ENCODE measurements around the gene SNX25.
"Not testable (repeated sequence)": the region's sequence is repeated elsewhere in the genome, so short reads cannot be mapped to it uniquely, and the experiment has no call there.

Gene SNX25

GRCh38 chr4:185205697-185206342, 3.6 kb upstream of the SNX25 start:
- DNase-seq (ENCODE audit: low read depth), result peak; percentile 68
- H3K4me3 ChIP-seq (ENCODE audit: low read depth, low read length), result peak overlapping the region; percentile 88
- no peak for TF ChIP-seq CTCF (IDR thresholded peaks at IDR 0.05; ENCODE audit: insufficient read depth, low read depth, low read length, missing control alignments)

- H3K4me3 ChIP-seq (ENCODE audit: low read depth, low read length), result no peak overlapping the region
- no peak for DNase-seq (ENCODE audit: low read depth)
- TF ChIP-seq CTCF (IDR thresholded peaks at IDR 0.05; ENCODE audit: insufficient read depth, low read depth, low read length, missing control alignments), result no peak
Measured at GRCh38 chr4:185207466-185207865, 1.9 kb upstream of the SNX25 start.

- H3K4me3 ChIP-seq (ENCODE audit: low read depth, low read length), result peak overlapping the region; percentile 91
- not testable (repeated sequence) for DNase-seq (ENCODE audit: low read depth)
Measured at GRCh38 chr4:185209852-185210101, 379 bp downstream of the SNX25 start.

GRCh38 chr4:185210102-185210981, 944 bp downstream of the SNX25 start:
- peak; percentile 70 for DNase-seq (ENCODE audit: low read depth)
- peak overlapping the region; percentile 91 for H3K4me3 ChIP-seq (ENCODE audit: low read depth, low read length)
- TF ChIP-seq CTCF (IDR thresholded peaks at IDR 0.05; ENCODE audit: insufficient read depth, low read depth, low read length, missing control alignments), result no peak

GRCh38 chr4:185211035-185211434, 1.6 kb downstream of the SNX25 start:
- DNase-seq (ENCODE audit: low read depth), result peak; percentile 28
- TF ChIP-seq CTCF (IDR thresholded peaks at IDR 0.05; ENCODE audit: insufficient read depth, low read depth, low read length, missing control alignments), result no peak
- peak overlapping the region; percentile 91 for H3K4me3 ChIP-seq (ENCODE audit: low read depth, low read length)

- H3K4me3 ChIP-seq (ENCODE audit: low read depth, low read length), result peak overlapping the region; percentile 91
- no peak for DNase-seq (ENCODE audit: low read depth)
- TF ChIP-seq CTCF (IDR thresholded peaks at IDR 0.05; ENCODE audit: insufficient read depth, low read depth, low read length, missing control alignments), result no peak
Measured at GRCh38 chr4:185211641-185212040, 2.2 kb downstream of the SNX25 start.

GRCh38 chr4:185212581-185212980, 3.2 kb downstream of the SNX25 start:
- no peak for TF ChIP-seq CTCF (IDR thresholded peaks at IDR 0.05; ENCODE audit: insufficient read depth, low read depth, low read length, missing control alignments)
- no peak for DNase-seq (ENCODE audit: low read depth)
- peak overlapping the region; percentile 91 for H3K4me3 ChIP-seq (ENCODE audit: low read depth, low read length)

All from GM12865 (cell line).